SU-DHL-6 (cell line): ENCODE data around the gene RAD9A.

Experiments used
- H2AFZ ChIP-seq: fragments of 200-600 bp; sonication (generic); 2 replicates; pipeline ENCODE4 v1.6.1; 2014; ENCODE audit warnings: low read depth, mild to moderate bottlenecking, moderate library complexity, mixed read lengths, antibody characterized with exemption, low read length; ENCODE audit not compliant: severe bottlenecking
- H3F3A ChIP-seq: fragments of 200-600 bp; shearing (Covaris generic); 2 replicates; pipeline ENCODE4 v1.6.0; 2016; ENCODE audit warnings: antibody characterized with exemption, mild to moderate bottlenecking; ENCODE audit not compliant: insufficient read depth
- H3K27ac ChIP-seq: fragments of 200-600 bp; sonication (generic); 2 replicates; pipeline ENCODE4 v1.5.1; 2016; ENCODE audit warnings: low read depth, mild to moderate bottlenecking, low read length, moderate library complexity, mixed read lengths
- H3K27me3 ChIP-seq: fragments of 200-600 bp; sonication (generic), shearing (Covaris generic); 2 replicates; pipeline ENCODE4 v1.6.0; 2014; ENCODE audit warnings: mild to moderate bottlenecking, low read length
- H3K36me3 ChIP-seq: fragments of 200-600 bp; sonication (generic); 2 replicates; pipeline ENCODE4 v1.6.1; 2014; ENCODE audit warnings: mild to moderate bottlenecking, low read length, mixed read lengths
- H3K4me2 ChIP-seq: fragments of 300-600, 200-600 bp; shearing (Covaris generic), sonication (generic); 2 replicates; pipeline ENCODE4 v1.6.0; 2014; ENCODE audit warnings: low read length, low read depth, mild to moderate bottlenecking; ENCODE audit not compliant: poor library complexity, severe bottlenecking
- H3K4me3 ChIP-seq: fragments of 200-600 bp; sonication (generic); 2 replicates; pipeline ENCODE4 v1.5.1; 2014; ENCODE audit warnings: antibody characterized with exemption, low read length, mild to moderate bottlenecking, mixed read lengths; ENCODE audit not compliant: insufficient read depth, poor library complexity, severe bottlenecking
- H3K79me2 ChIP-seq: fragments of 200-600 bp; sonication (generic); 2 replicates; pipeline ENCODE4 v1.6.1; 2014; ENCODE audit warnings: mild to moderate bottlenecking, low read length, moderate library complexity; ENCODE audit not compliant: insufficient read depth
- H3K9ac ChIP-seq: fragments of 200-600 bp; sonication (generic); 2 replicates; pipeline ENCODE4 v1.7.0; 2014; ENCODE audit warnings: mild to moderate bottlenecking, low read length
- H3K9me2 ChIP-seq: fragments of 200-600 bp; sonication (generic); replicated peaks from 2 replicates; pipeline ENCODE4 v1.6.1; 2014; ENCODE audit warnings: low read length; ENCODE audit not compliant: insufficient read depth
- H3K9me3 ChIP-seq: fragments of 200-600 bp; sonication (generic); 2 replicates; pipeline ENCODE4 v1.6.1; 2014; ENCODE audit warnings: low read length, mixed read lengths; ENCODE audit not compliant: insufficient read depth
- H4K20me1 ChIP-seq: fragments of 200-600 bp; sonication (generic); 2 replicates; pipeline ENCODE4 v1.6.1; 2014; ENCODE audit warnings: low read depth, mild to moderate bottlenecking, antibody characterized with exemption, low read length, moderate library complexity, mixed read lengths
- EZH2phosphoT487 ChIP-seq: fragments of 200-600 bp; sonication (generic), shearing (Covaris generic); conservative IDR thresholded peaks from 2 replicates; pipeline ENCODE4 v1.6.1; 2018; ENCODE audit warnings: mild to moderate bottlenecking, antibody characterized with exemption, low read length, moderate library complexity, mixed read lengths
- TF ChIP-seq, protein P1 (sequence below): fragments of 200-600 bp; sonication (generic); IDR thresholded peaks from one replicate; pipeline ENCODE4 v1.5.1; 2017; ENCODE audit warnings: antibody characterized with exemption, mild to moderate bottlenecking, low read length, moderate library complexity; ENCODE audit not compliant: insufficient read depth, poor library complexity, severe bottlenecking

Gene RAD9A

DNA sequence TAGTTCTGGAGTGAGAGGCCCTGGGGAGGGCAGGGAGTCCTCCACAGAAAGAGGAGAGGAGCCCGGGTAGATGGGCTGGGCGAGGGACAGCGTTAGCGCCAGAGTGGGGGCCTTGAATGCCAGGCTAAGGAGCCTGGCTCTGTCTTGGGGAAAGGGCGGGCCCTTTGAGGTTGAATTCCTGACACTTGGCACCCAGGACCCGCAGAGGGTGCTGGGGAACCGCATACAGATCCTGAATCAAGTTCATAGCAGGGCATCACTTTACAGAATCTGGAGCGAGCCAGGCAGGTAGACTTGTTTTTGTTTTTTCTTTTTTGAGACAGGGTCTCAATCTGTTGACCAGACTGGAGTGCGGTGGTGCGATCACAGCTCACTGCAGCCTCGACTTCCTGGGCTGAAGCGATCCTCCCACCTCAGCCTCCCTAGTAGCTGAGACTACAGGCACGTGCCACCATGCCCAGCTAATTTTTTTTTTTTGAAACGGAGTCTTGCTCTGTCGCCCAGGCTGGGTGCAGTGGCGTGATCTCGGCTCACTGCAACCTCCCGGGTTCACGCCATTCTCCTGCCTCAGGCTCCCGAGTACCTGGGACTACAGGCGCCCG is 29.7 kb downstream of the RAD9A start:
- Histone ChIP-seq H3K4me3 (no peak overlapping the region), H2AFZ (peak overlapping the region; percentile 71), H3K79me2 (no peaks in the 10 kb centered on the region), H3F3A (no peaks in the 10 kb centered on the region), H3K27ac (no peak overlapping the region), H3K9me2 (no peaks in the 10 kb centered on the region), H3K9ac (peak overlapping the region; percentile 22; the same call in 1 of the 2 replicates), H3K4me2 (peak overlapping the region; percentile 48), H3K27me3 (no peaks in the 10 kb centered on the region), H3K36me3 (no peaks in the 10 kb centered on the region), H4K20me1 (no peaks in the 10 kb centered on the region), H3K9me3 (no peaks in the 10 kb centered on the region)
- TF ChIP-seq, protein P1, sequence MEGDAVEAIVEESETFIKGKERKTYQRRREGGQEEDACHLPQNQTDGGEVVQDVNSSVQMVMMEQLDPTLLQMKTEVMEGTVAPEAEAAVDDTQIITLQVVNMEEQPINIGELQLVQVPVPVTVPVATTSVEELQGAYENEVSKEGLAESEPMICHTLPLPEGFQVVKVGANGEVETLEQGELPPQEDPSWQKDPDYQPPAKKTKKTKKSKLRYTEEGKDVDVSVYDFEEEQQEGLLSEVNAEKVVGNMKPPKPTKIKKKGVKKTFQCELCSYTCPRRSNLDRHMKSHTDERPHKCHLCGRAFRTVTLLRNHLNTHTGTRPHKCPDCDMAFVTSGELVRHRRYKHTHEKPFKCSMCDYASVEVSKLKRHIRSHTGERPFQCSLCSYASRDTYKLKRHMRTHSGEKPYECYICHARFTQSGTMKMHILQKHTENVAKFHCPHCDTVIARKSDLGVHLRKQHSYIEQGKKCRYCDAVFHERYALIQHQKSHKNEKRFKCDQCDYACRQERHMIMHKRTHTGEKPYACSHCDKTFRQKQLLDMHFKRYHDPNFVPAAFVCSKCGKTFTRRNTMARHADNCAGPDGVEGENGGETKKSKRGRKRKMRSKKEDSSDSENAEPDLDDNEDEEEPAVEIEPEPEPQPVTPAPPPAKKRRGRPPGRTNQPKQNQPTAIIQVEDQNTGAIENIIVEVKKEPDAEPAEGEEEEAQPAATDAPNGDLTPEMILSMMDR, result no peak
- TF ChIP-seq EZH2phosphoT487, result no peak

DNA sequence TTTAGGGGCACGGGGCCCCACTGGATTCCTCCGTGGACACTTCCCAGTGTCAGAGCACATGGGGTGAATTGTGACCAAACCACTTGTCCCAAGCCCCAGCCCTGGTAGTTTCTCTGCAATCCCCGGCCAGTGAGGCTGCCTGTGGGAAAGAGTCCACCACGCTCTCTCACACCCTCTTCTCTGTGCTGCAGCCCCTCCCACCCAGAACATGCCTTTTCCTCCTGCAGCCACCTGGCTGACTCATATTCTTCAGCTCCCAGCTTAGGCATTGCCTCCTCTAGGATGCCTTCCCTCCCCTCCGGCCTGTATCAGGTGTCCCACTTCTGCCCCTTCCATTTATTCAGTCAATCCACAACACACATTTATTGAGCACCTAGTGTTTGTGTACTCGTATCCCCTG is 31.1 kb downstream of the RAD9A start:
- Histone ChIP-seq H3K4me2 (no peak overlapping the region), H4K20me1 (no peaks in the 10 kb centered on the region), H3K27me3 (no peaks in the 10 kb centered on the region), H3K27ac (no peak overlapping the region), H3K9ac (no peak overlapping the region), H3K9me2 (no peaks in the 10 kb centered on the region), H3F3A (no peaks in the 10 kb centered on the region), H3K79me2 (no peaks in the 10 kb centered on the region), H2AFZ (no peak overlapping the region), H3K4me3 (no peak overlapping the region), H3K9me3 (no peaks in the 10 kb centered on the region), H3K36me3 (no peaks in the 10 kb centered on the region)
- no peak for TF ChIP-seq EZH2phosphoT487
- TF ChIP-seq, protein P1, result no peak

DNA sequence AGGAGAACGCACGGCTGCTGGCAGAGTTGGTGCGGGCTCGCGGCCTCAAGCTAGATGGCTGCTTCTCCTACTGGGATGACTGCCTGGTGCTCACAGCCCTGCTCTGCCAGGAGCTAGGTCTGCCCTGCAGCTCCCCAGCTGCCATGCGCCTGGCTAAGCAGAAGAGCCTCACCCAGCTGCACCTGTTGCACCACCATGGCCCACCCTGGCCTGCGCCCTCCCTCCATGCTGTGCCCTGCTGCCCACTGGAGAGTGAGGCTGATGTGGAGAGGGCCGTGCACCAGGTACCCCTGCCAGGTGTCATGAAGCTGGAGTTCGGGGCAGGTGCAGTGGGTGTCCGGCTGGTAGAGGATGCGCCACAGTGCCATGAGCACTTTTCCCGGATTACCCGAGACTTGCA is 31.7 kb downstream of the RAD9A start:
- no peak for TF ChIP-seq EZH2phosphoT487
- TF ChIP-seq, protein P1, result no peak
- H3K9me3 ChIP-seq, result no peaks in the 10 kb centered on the region
- no peak overlapping the region for H3K4me2 ChIP-seq
- H3K9ac ChIP-seq, result no peak overlapping the region
- H3K9me2 ChIP-seq, result no peaks in the 10 kb centered on the region
- no peaks in the 10 kb centered on the region for H3K36me3 ChIP-seq
- no peaks in the 10 kb centered on the region for H4K20me1 ChIP-seq
- no peak overlapping the region for H3K27ac ChIP-seq
- H3K79me2 ChIP-seq, result peaks cover under 1% of the 10 kb centered on the region; the same call in 1 of the 2 replicates
- no peak overlapping the region for H2AFZ ChIP-seq
- no peaks in the 10 kb centered on the region for H3K27me3 ChIP-seq
- H3K4me3 ChIP-seq, result no peak overlapping the region
- H3F3A ChIP-seq, result no peaks in the 10 kb centered on the region
